GM15510 (cell line): Measurements from ENCODE around the gene TTLL7.

Experiments used
- POLR2A ChIP-seq: IDR thresholded peaks from 3 replicates; pipeline ENCODE4 v1.6.1; 2011; ENCODE audit warnings: borderline replicate concordance; ENCODE audit not compliant: insufficient read length; ENCODE audit errors: extremely low read depth

The TTLL7 gene

GRCh38 chr1:83832194-83832593, 166.7 kb downstream of the TTLL7 start:
- no peak for TF ChIP-seq POLR2A

DNA sequence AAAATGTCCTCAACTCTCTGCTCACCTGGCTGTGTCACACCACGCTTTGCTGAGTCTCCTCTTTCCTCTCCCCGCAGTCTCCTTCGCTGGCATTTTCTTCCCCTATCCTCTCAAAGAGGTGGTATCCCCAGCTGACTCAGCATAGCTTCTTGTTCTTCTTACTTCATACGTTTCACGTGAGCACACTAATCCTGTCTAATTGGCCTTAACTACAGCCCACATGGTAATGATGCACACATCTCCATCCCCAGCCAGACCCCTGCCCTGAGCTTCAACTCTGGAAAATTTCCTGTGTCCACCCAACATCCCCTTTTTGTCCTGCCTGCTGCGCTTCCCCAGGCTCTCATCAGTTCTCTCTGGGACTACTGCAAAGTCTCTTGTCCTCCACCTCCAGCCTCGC, 169.8 kb downstream of the TTLL7 start:
- no peak for TF ChIP-seq POLR2A

- no peak for TF ChIP-seq POLR2A
Observed at GRCh38 chr1:83828456-83828855, 170.5 kb downstream of the TTLL7 start.

DNA sequence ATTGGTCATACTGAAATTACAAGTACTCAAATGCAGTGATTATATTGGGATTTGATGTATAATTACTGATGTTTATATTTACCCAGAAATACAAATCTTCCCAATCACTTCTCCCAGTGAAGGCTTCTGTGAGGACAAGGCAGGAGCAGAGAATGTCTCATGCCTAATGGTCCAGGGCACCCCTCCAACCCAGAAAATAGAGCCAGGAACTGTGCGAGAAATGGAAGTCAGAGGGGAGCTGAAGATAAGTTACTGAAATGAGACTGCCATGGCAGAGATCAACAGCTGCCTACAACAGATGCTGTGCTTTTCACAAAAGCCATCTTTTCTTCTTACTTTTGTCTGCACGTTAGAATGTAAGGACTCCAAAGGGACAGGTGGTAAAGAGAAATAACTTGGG, 171.2 kb downstream of the TTLL7 start:
- TF ChIP-seq POLR2A: no peak

DNA sequence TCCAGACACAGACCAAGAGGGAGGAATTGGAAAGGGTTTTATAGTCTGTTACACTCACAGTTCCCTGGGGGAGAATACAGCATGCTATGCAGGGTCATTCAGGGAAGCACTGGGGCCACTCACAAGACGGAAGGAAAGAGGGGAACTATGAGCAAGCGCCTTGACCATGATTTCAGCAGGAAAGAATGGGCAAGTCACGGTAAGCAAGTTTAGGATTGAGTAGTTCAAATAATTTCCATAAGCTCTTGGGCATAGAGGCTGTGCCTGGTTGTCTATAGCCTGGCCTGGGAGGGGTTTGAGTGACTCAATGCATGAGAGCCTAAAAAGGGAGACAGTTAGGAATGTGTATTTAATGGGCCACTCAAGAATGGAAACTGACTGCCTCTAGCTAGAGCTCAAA, 176.7 kb downstream of the TTLL7 start:
- TF ChIP-seq POLR2A: no peak

DNA sequence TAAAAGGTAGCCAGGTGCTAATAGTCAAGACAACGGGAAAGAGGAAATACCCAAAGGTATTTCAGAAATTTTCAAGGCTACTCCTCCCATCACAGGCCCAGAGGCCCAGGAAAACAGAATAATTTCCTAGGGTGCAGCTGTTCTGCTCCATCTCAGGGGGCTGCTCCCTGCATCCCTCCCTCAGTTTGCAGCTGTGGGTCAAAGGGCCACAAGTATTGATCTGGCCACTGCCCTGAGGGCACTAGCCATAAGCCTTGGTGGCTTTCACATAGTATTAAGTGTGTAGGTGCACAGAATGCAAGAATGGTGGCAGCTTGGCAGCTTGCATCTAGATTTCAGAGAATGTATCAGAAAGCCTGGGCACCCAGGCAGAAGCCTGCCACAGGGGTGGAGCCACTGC, 179.5 kb downstream of the TTLL7 start:
- TF ChIP-seq POLR2A: no peak

DNA sequence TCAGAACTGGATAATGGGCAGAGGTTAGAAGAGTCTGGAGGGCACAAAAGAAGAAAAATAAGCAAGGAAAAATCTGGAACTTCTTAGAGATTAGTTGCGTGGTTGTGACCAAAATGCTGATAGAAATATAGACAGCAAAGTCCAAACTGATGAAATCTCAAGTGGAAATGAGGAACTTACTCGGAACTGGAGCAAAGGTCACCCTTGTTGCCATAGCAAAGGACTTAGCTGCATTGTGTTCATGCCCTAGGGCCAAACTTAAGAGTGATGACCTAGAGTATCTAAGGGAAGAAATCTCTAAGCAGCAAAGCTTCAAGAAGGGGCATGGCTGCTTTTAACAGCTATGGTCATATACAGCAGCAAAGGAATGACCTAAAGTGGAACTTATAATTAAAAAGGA, 180.0 kb downstream of the TTLL7 start:
- TF ChIP-seq POLR2A: no peak

DNA sequence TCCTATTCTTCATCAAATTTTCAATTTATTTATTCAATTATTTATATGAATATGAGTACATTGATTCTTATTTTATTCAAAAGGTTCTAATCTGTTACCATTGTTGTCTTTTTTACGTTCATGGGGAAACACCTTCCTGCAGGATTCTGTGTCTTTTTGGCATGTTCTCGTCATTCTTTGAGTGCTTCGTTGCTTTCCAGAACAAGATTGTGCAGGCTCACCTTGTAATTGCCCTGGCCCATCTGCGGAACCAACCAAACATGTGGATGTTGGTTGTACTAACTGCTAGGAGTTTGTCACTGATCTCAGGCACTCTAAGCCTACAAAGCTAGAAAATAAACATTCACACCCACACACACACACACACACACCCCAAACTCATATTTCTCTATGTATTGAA, 182.1 kb downstream of the TTLL7 start:
- no peak for TF ChIP-seq POLR2A

DNA sequence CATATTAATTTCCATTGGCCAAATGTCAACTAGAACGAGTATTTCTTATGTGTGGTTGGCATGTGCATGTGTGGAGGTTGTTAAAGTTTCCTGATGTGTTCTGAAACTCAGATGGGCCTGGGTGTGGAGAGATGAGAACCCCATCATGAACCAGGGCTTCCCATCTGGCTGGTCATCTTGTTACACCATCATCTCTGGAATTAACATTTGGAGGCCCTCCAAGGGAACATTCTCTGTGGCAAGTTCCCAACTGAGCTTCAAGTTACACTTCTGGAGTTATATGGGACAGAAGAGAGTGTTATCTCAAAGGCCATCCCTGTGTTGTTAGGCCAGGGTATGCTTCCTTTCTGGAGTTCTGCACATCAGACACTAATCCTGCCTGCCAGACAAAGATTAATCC, 183.6 kb downstream of the TTLL7 start:
- TF ChIP-seq POLR2A: no peak
